Suprapubic skin (tissue), 3 donors: Measurements from ENCODE around the gene UBR1.

Source experiments
- CTCF ChIP-seq, 2 donors: fragments of 200-600 bp in 1 of 2; fragments of 450-650 bp in 1 of 2; sonication (generic) in 1 of 2; IDR thresholded peaks; one replicate each; pipeline ENCODE4 v1.5.1; 2016 to 2019; ENCODE audit warnings: antibody characterized with exemption in 2 of 2, mild to moderate bottlenecking in 1 of 2, moderate library complexity in 1 of 2
- POLR2A ChIP-seq, 2 donors: fragments of 450-650 bp; IDR thresholded peaks; one replicate each; pipeline ENCODE4 v1.6.1; 2017; ENCODE audit warnings: antibody characterized with exemption in 2 of 2, mild to moderate bottlenecking in 2 of 2, moderate library complexity in 2 of 2

GRCh38 chr15:42921342-42921731 lies 184.5 kb downstream of the UBR1 start:
- TF ChIP-seq CTCF (IDR thresholded peaks at IDR 0.05) (no peak), POLR2A (IDR thresholded peaks at IDR 0.05) (no peak)
